Fibroblast of skin of left biceps (primary cell): Measurements from ENCODE around the gene XYLT1.
"Not testable (repeated sequence)": the region's sequence is repeated elsewhere in the genome, so short reads cannot be mapped to it uniquely, and the experiment has no call there.

Experiments used
- DNase-seq, 2 experiments: peaks; one replicate each; pipeline ENCODE4 v3.0.0-alpha.2; 2013; ENCODE audit warnings: low read depth in 2 of 2

XYLT1 gene

GRCh38 chr16:17308186-17308585 lies 162.6 kb downstream of the XYLT1 start:
- no peak for DNase-seq

DNA sequence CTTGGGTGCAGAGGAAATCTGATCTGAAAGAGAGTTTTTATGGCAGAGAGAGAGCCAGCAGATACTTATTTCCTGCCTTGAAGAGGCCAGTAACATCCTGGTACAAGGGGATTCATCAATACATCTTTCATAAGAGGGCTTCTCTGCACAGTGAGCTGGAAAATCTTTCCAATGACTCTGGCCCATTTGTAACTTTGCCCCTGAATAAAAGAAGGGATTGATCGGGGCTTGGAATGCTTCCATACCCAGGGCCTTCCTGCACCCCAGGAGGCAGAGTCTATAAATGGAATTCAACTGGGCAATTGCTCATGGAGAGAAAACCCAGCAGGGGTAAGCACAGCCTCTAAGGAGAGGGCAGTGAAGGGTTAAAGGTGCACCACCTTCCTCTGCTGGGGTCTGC lies 163.3 kb downstream of the XYLT1 start:
- DNase-seq: no peak

- DNase-seq: no peak
Observed at GRCh38 chr16:17306745-17307144, 164.0 kb downstream of the XYLT1 start.

DNA sequence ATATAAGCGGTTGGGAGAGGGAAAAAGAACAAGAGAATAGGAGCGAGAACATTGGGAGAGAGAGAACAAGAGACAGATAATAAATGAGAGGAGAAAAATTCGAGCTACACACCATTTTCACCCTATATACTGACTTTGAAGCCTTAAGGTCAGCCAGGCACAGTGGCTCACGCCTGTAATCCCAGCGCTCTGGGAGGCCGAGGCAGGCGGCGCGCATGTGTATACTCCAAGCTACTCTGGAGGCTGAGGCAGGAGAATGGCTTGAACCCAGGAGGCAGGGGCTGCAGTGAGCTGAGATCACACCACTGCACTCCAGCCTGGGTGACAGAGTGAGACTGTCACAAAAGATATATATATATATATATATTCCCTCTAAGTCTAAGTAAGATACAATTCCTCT lies 164.5 kb downstream of the XYLT1 start:
- not testable (repeated sequence) for DNase-seq

GRCh38 chr16:17305694-17306093 lies 165.1 kb downstream of the XYLT1 start:
- DNase-seq: no peak

- no peak for DNase-seq
Observed at GRCh38 chr16:17304491-17305119, 166.2 kb downstream of the XYLT1 start.

DNA sequence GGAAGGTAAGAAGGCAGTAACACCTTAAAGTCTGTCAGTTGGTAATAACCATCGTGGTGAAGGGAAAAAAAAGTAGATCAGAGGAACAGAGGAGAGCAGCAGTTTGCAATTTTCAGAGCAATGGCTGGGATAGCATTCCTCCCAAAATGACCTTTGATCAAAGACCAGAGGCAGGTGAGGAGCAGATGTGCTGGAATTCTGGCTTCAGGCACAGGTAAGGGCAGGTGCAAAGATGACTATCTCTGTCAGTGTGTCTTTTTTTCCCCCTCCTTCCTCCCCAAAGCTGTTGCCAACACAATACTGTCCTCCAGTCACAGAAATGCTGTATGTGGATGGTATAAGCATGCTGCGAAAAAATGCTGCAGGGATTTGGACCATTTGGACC lies 166.7 kb downstream of the XYLT1 start:
- DNase-seq: no peak

GRCh38 chr16:17303101-17303500 lies 167.7 kb downstream of the XYLT1 start:
- no peak for DNase-seq

DNA sequence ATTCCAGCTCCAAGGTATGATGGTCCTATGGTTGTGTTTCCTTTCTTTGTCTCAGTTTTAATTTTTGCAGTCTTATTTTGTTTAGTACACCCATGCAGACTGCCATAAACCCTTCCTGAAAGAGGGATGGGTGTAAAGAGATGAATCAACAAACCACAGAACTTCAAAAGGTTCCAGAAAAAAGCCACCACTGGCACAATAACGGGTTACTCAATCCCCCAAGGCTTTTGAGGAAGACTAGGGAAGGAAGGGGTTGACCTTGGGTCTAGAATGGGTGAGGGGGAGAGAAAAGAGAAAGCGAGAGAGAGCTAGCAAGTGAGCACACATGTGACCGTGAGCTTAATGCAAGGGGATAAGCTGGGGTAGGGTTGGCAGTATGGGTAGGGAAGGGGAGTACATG lies 168.1 kb downstream of the XYLT1 start:
- no peak for DNase-seq

GRCh38 chr16:17302214-17302613 lies 168.5 kb downstream of the XYLT1 start:
- DNase-seq: no peak

DNA sequence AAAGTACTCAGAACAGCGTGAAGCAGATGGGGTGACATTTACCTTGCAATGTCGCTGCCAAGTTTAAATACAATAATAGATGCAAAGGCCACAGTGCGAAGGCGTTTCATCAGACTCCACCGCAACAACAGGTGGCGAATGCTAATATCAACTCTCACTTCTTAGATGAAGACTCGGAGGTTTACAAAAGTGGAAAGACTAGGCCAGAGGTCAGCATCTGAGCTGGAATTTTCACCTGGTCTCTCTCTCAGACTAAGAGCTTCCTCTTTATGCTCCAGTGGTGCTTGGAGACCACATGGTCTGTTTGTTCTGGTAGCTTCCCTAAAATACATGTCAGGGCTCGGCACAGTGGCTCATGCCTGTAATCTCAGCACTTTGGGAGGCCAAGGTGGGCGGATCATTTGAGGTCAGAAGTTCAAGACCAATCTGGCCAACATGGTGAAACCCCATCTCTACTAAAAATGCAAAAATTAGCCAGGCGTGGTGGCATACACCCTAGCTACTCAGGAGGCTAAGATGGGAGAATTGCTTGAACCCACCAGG lies 169.1 kb downstream of the XYLT1 start:
- DNase-seq: no peak

DNA sequence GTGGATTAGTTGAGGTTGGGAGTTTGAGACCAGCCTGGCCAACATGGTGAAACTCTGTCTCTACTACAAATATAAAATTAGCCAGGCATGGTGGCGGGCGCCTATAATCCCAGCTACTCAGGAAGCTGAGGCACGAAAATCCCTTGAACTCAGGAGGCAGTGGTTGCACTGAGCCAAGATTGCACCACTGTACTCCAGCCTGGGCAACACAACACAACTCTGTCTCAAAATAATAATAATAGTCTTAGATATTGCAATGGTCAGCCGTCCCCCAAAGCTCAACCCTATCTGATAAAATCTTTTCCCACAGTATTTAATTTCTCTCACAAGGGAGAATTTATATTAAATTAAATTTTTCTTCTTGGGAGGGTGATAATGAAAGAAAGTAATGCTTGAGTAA lies 169.6 kb downstream of the XYLT1 start:
- DNase-seq: no peak

GRCh38 chr16:17299790-17300189 lies 171.0 kb downstream of the XYLT1 start:
- no peak for DNase-seq

DNA sequence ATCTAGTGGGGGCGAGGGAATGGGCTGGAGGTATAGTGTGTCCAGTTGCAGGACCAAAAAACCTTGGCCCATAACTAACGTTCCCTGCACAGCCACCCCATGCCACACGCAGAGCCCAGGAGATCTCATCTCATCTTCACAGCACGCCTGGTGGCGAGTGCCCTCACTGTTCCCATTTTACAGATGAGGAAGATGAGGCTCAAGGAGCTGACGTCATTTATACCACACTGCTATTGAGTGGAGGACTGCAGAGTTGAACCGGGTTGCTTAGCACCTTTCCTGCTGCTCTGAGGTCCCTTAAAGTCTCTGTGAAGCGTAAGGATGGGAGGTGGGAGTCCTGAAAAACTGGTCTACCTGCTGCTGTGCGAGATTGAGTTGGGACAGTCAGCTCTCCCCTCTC lies 172.5 kb downstream of the XYLT1 start:
- no peak for DNase-seq

GRCh38 chr16:17296431-17296830 lies 174.3 kb downstream of the XYLT1 start:
- no peak for DNase-seq

DNA sequence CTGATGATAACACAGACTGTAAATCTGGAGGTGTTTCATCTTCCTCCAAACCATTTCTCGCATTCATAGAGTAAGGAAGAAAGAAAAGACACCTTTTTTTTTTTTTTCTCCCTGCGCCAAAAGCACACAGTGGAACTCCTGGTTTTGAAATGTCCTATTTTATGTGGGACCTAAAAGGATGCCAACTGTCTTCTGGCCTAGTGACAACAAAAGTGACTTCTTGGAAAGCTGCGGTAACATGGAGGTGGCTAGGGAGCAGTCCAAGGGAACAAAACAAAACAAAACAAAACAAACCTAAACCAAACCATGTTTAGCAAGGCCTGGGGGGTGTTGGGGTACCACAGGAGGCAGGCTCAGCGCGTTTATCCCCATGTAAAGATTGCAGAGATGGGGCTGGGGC lies 174.8 kb downstream of the XYLT1 start:
- DNase-seq: no peak

- no peak for DNase-seq
Observed at GRCh38 chr16:17294856-17295255, 175.9 kb downstream of the XYLT1 start.

DNA sequence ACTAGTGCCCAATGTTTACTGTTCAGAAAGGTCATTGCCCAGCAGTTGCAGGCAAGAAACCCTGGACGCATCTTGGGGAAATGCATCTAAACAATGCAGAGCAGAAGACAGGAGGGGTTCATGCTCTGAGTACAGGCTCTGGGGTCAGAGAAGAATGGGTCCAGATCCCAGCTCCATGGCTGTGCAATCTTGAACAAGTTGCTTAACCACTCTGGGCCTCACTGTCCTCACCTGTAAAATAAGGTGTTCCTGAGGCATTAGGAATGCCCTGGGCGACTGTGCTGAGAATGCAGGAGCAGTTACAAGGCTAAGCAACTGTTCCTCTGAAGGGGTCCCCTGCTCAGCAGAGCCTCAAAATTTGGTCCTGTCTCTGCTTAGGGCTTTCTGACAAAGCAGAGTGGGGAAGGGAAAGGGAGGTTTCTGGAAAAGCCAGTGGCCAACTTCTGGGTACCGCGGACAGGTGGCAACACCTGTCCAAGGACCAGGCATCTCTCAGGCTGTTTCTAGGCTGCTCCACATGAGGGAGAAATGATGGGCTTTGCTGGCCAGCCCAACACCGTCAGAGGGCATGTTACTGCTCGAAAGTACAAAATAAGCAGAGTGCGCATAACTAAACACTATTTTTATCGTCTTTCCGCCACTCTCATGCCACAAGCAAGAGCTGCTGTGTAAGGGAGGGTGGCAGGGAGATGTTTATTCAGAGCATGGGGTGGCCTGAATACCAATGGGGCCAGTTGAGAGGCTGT lies 176.8 kb downstream of the XYLT1 start:
- DNase-seq: no peak

DNA sequence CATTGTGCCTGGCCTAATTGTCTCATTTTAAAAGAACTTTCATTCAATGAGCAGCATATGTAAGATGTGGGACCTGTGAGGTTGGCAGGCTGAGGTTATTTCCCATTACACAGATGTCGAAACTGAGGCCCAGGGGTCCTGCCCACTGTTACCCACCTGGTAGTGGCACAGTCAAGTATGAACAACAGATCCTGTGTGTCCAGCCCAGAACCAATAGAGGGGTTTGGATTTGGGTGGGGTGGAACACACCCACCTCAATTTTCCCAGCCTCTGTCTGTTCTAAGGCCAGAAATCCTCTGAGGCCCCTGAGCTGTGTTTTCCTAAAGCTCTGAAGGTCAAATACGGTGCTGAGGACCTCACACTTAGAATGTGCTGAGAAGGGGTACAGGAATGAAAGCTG lies 179.5 kb downstream of the XYLT1 start:
- DNase-seq: no peak

- DNase-seq: no peak
Observed at GRCh38 chr16:17289674-17290635, 180.8 kb downstream of the XYLT1 start.

- DNase-seq: no peak
Observed at GRCh38 chr16:17289050-17289449, 181.7 kb downstream of the XYLT1 start.

DNA sequence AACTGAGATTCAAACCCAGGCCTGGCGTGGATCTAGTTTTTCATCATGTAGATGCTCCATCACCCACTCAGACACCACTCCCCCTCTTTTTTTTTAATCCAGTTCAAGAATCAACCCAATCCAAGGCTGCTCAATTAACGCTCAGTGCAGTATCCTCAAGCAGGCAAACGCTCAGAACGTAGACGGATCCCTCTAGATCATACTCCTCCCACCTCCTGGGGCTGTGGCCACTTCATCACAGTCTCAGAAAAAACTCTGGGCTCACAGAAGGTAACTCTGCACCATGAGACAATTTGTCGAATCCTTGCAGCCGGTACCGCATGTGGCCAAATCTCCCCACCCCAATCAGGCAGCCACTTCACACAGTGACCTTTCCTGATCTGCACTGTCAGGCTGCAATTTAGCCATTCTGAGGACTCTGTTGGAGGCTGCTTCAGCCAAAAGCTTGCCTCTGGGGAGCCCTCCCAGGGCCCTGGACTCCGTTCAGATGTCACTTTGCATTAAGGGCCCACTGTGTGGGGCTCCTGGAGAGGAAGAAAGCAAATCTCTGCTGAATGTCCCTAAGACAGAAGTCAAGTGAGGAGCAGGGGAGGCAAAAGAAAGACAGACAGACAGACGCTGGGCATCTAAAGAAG lies 183.5 kb downstream of the XYLT1 start:
- no peak for DNase-seq
